DND-41 (cell line): Measurements from ENCODE around the gene MEF2D.

Source experiments
- ATAC-seq: fragments of 200-7000 bp; cut with Tn5 transposase; 3 replicates; pipeline ENCODE4 v1.9.1; 2021; ENCODE audit warnings: low read depth; ENCODE audit not compliant: insufficient read depth
- DNase-seq: peaks from one replicate; pipeline ENCODE4 v3.0.0-alpha.2; 2020
- H2AFZ ChIP-seq: 2 replicates; pipeline ENCODE4 v1.6.0; 2012; ENCODE audit warnings: low read depth, low read length
- H3K27ac ChIP-seq: 2 replicates; pipeline ENCODE4 v1.5.1; 2012; ENCODE audit warnings: low read length, inconsistent platforms
- H3K27me3 ChIP-seq: fragments of 200-600 bp; sonication (generic); 2 replicates; pipeline ENCODE4 v1.6.0; 2012; ENCODE audit warnings: low read length, mild to moderate bottlenecking, inconsistent platforms; ENCODE audit not compliant: insufficient read depth, poor library complexity
- H3K36me3 ChIP-seq: 2 replicates; pipeline ENCODE4 v1.5.1; 2012; ENCODE audit warnings: low read length, inconsistent platforms; ENCODE audit not compliant: insufficient read depth
- H3K4me1 ChIP-seq: 2 replicates; pipeline ENCODE4 v1.5.1; 2012; ENCODE audit warnings: mild to moderate bottlenecking, low read length; ENCODE audit not compliant: insufficient read depth
- H3K4me2 ChIP-seq: 2 replicates; pipeline ENCODE4 v1.6.0; 2012; ENCODE audit warnings: mild to moderate bottlenecking, moderate library complexity, low read length, inconsistent platforms; ENCODE audit not compliant: insufficient read depth
- H3K4me3 ChIP-seq, 2 experiments: fragments of 200-600 bp in 1 of 2; shearing (Covaris generic) in 1 of 2; 2 replicates each; pipeline ENCODE4 v1.5.1; 2012 to 2016; ENCODE audit warnings: inconsistent platforms in 2 of 2, low read length in 2 of 2, mild to moderate bottlenecking in 2 of 2, low read depth in 1 of 2, moderate library complexity in 1 of 2
- H3K79me2 ChIP-seq: 2 replicates; pipeline ENCODE4 v1.6.0; 2012; ENCODE audit warnings: low read length, inconsistent platforms; ENCODE audit not compliant: insufficient read depth
- H3K9ac ChIP-seq: 2 replicates; pipeline ENCODE4 v1.6.0; 2012; ENCODE audit warnings: low read depth, mild to moderate bottlenecking, inconsistent platforms, low read length, moderate library complexity
- H3K9me3 ChIP-seq: 2 replicates; pipeline ENCODE4 v1.5.1; 2012; ENCODE audit warnings: low read length, moderate library complexity, mild to moderate bottlenecking, inconsistent platforms; ENCODE audit not compliant: insufficient read depth, severe bottlenecking
- H4K20me1 ChIP-seq: 2 replicates; pipeline ENCODE4 v1.6.0; 2012; ENCODE audit warnings: low read length; ENCODE audit not compliant: insufficient read depth
- EZH2 ChIP-seq: IDR thresholded peaks from 3 replicates; pipeline ENCODE4 v1.6.1; 2012; ENCODE audit warnings: borderline replicate concordance, low read depth, mild to moderate bottlenecking, moderate library complexity, low read length, inconsistent platforms; ENCODE audit not compliant: severe bottlenecking
- TF ChIP-seq, protein P1 (sequence below): IDR thresholded peaks from 2 replicates; pipeline ENCODE4 v1.5.1; 2012; ENCODE audit warnings: borderline replicate concordance, low read length, moderate library complexity, mild to moderate bottlenecking; ENCODE audit not compliant: poor library complexity, severe bottlenecking; ENCODE audit errors: extremely low read depth

MEF2D gene

DNA sequence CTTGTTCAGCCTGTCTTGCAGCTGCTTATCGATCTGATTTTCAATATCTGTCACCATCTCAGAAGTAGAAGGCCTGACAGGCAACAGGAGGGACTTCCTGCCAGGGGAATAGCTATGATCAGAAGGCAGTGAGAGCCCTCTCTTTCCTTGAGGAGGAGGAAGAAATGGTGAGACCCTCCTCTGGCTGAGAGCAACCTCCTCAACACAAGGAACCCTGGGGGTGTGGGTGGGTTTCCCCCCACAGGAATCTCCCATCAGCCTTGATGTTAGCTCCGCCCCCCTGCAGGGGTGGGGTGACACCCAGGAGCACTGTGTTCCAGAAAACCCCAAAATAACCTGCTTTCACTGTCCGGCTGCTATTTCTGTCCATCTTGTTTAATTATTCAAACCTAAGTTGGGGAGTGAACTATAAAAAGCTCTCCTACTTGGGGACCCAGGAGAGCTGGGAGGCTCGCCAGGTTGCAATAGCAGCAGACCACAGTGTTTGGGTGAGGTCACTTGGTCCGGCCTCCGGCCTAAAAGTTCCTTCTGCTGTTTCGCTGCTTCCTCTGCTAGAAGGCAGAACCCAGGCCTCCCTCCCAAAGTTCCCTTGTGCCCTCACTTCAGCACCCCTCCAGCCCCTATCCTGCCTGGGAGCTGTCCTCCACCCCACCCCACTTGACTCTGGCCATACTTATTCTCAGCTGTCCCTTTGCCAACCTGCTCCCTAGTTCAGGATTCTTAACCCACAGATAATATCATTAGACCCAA lies 7.8 kb upstream of the MEF2D start:
- Histone ChIP-seq H3K4me1 (peaks cover 24% of the 10 kb centered on the region), H3K4me2 (no peak overlapping the region)

DNA sequence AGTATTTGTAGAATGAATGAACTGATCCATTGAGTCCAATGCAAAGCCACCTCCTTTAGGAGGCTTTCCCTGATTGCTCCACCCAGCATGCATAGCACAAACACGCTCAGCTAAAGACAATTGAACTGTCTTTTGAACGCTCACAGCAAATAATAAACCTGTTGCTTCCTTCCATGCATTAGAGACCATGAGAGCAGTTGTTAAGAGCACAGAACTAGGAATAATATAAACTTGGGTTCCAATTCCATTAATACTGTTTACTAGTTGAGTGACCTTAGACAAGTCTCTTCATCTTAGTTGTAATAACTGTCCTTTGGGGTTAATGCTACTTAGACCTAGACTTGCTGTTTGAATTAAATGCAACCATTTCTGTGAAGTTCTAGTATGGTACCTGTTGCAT lies 5.9 kb upstream of the MEF2D start:
- ATAC-seq = no peak

More for the DNA sequence above, 7.8 kb upstream of the MEF2D start:
- no peak for DNase-seq
- no peaks in the 10 kb centered on the region for H4K20me1 ChIP-seq
- H3K27me3 ChIP-seq = peaks cover 3% of the 10 kb centered on the region
- H3K4me3 ChIP-seq = no peak overlapping the region
- no peaks in the 10 kb centered on the region for H3K9me3 ChIP-seq
- no peak overlapping the region for H2AFZ ChIP-seq
- no peak for TF ChIP-seq EZH2
- TF ChIP-seq, protein P1, sequence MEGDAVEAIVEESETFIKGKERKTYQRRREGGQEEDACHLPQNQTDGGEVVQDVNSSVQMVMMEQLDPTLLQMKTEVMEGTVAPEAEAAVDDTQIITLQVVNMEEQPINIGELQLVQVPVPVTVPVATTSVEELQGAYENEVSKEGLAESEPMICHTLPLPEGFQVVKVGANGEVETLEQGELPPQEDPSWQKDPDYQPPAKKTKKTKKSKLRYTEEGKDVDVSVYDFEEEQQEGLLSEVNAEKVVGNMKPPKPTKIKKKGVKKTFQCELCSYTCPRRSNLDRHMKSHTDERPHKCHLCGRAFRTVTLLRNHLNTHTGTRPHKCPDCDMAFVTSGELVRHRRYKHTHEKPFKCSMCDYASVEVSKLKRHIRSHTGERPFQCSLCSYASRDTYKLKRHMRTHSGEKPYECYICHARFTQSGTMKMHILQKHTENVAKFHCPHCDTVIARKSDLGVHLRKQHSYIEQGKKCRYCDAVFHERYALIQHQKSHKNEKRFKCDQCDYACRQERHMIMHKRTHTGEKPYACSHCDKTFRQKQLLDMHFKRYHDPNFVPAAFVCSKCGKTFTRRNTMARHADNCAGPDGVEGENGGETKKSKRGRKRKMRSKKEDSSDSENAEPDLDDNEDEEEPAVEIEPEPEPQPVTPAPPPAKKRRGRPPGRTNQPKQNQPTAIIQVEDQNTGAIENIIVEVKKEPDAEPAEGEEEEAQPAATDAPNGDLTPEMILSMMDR = no peak
- no peak overlapping the region for H3K9ac ChIP-seq
- ATAC-seq = no peak
- H3K79me2 ChIP-seq = no peaks in the 10 kb centered on the region
- H3K36me3 ChIP-seq = no peaks in the 10 kb centered on the region
- H3K27ac ChIP-seq = no peak overlapping the region

DNA sequence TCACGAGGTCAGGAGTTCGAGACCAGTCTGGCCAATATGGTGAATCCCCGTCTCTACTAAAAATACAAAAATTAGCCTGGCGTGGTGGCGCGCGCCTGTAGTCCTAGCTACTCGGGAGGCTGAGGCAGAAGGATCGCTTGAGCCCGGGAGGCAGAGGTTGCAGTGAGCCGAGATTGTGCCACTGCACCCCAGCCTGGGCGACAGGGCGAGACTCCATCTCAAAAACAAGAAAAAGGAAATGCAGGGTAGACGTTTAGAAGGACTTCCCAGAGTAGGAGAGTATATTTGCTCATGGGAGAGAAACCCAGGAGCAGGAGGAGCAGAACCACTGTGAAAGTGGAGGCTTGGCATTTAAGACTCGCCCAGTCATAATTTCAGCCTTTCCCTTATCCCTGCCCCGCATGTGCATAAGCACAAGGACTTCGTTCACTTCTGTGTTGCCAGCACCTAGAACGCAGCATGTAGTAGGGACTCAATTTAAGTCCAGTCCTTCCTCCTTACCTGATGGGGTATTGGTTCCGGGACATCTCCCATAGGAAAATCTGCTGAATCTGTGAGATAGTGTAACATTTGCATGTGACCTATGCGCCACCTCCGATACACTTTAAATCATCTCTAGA lies 5.2 kb upstream of the MEF2D start:
- ATAC-seq = no peak
- no peak for TF ChIP-seq EZH2
- TF ChIP-seq, protein P1 = no peak
- Histone ChIP-seq H3K9ac (peak overlapping the region; percentile 96), H3K4me2 (peak overlapping the region; percentile 60), H3K36me3 (no peaks in the 10 kb centered on the region), H3K4me1 (peaks cover 44% of the 10 kb centered on the region), H3K27me3 (no peaks in the 10 kb centered on the region), H3K9me3 (no peaks in the 10 kb centered on the region), H2AFZ (peak overlapping the region; percentile 84), H3K4me3 (peak overlapping the region in 1 of 2 experiments; percentile 51; a peak in 2 of 4 replicates), H3K27ac (peak overlapping the region; percentile 95), H3K79me2 (peaks cover 8% of the 10 kb centered on the region), H4K20me1 (no peaks in the 10 kb centered on the region)
- no peak for DNase-seq

More for the DNA sequence above, 5.9 kb upstream of the MEF2D start:
- Histone ChIP-seq H3K79me2 (peaks cover 8% of the 10 kb centered on the region), H3K36me3 (no peaks in the 10 kb centered on the region), H3K4me1 (peaks cover 43% of the 10 kb centered on the region), H2AFZ (no peak overlapping the region), H3K4me3 (no peak overlapping the region), H3K27me3 (no peaks in the 10 kb centered on the region), H3K9me3 (no peaks in the 10 kb centered on the region), H3K9ac (no peak overlapping the region), H3K27ac (no peak overlapping the region), H4K20me1 (no peaks in the 10 kb centered on the region), H3K4me2 (0 out of 2 replicates have a peak overlapping the region, but pooled peaks have one; percentile 60)
- DNase-seq = no peak
- TF ChIP-seq, protein P1 = no peak
- no peak for TF ChIP-seq EZH2
